A549 treated with ZK216348 at 1 μM for 4 hours (cell line): ENCODE data around the gene AKR1C2. TPM values are rescaled to one million over a fixed set of nuclear protein-coding genes. Genes with fewer than 3 reads are reported as not detected.

ENCODE experiments used
- total RNA-seq: library from RNA; stranded (reverse); fragments of 200-300 nt; extraction: Qiagen RNA extraction; gene quantifications from 5 replicates; pipeline ENCODE4 v1.2.3, GENCODE V29; 2022; ENCODE audit warnings: low read depth

The AKR1C2 gene
- 3,382 to 4,029 TPM (median 3,494 TPM) in 5 replicates for total RNA-seq

GRCh38 chr10:5003127-5004029, at the start of gene AKR1C2:
Gene AKR1C2, minus strand, starts transcription at chr10:5003857. Its CDS starts 22 bp downstream, at chr10:5003835.

GRCh38 chr10:4962876-4963814, 40.5 kb downstream of the AKR1C2 start, which contains the start of gene AKR1C1:
Gene AKR1C1, plus strand, starts transcription at chr10:4963415. Its CDS starts 30 bp downstream, at chr10:4963445.

Other genes with a start within 250 kb of the AKR1C2 start
- 7.5 to 7.9 TPM (median 7.5 TPM) in 5 replicates for gene AKR1E2, start 177.7 kb downstream of the AKR1C2 start, total RNA-seq
- 498 to 596 TPM (median 584 TPM) in 5 replicates for gene AKR1C1, start 40.4 kb downstream of the AKR1C2 start, total RNA-seq
- gene AKR1C3, start 90.6 kb upstream of the AKR1C2 start, total RNA-seq = 1,163 to 1,231 TPM (median 1,180 TPM) in 5 replicates
- gene AKR1C8, start 181.3 kb upstream of the AKR1C2 start, total RNA-seq = 0.29 TPM in 1 of 5 replicates, not detected in the others
- 0.27 to 0.50 TPM (median 0.32 TPM) in 4 of 5 replicates, not detected in the other for gene AKR1C4, start 193.0 kb upstream of the AKR1C2 start, total RNA-seq